Kidney (tissue), 14 donors: ENCODE data around the gene E2F7. TPM values are rescaled to one million over a fixed set of nuclear protein-coding genes. Genes with fewer than 3 reads are reported as not detected.
"Not testable (repeated sequence)": the region's sequence is repeated elsewhere in the genome, so short reads cannot be mapped to it uniquely, and the experiment has no call there.

Source experiments
- DNase-seq, 5 donors: peaks; one replicate each; pipeline ENCODE4 v3.0.0-alpha.2; 2013 to 2020
- FAIRE-seq: peaks from 2 replicates; lab custom pipeline; 2012; peaks lifted over from hg19 to GRCh38; lab: Jason Lieb, UNC
- H3K27ac ChIP-seq, 2 donors: one replicate each; pipeline ENCODE4 v1.7.0; 2013; ENCODE audit warnings: low read depth in 2 of 2, low read length in 2 of 2, inconsistent platforms in 1 of 2
- H3K27me3 ChIP-seq: one replicate; pipeline ENCODE4 v1.7.1; 2013; ENCODE audit warnings: low read length, inconsistent platforms; ENCODE audit not compliant: control insufficient read depth, insufficient read depth
- H3K36me3 ChIP-seq, 3 donors: one replicate each; pipeline versions ENCODE4 v1.7.0 to v1.7.1; 2013; ENCODE audit warnings: low read length in 3 of 3, control low read depth in 1 of 3, inconsistent platforms in 1 of 3; ENCODE audit not compliant: insufficient read depth in 3 of 3, control insufficient read depth in 2 of 3
- H3K4me1 ChIP-seq, 3 donors: one replicate each; pipeline versions ENCODE4 v1.7.0 to v1.7.1; 2013; ENCODE audit warnings: low read length in 3 of 3, inconsistent platforms in 1 of 3, low read depth in 1 of 3; ENCODE audit not compliant: control insufficient read depth in 2 of 3, insufficient read depth in 2 of 3
- H3K4me3 ChIP-seq, 3 donors: one replicate each; pipeline versions ENCODE4 v1.7.0 to v1.8.1; 2013; ENCODE audit warnings: low read length in 3 of 3, control low read depth in 1 of 3, inconsistent platforms in 1 of 3
- H3K9ac ChIP-seq, 3 donors: one replicate each; pipeline versions ENCODE4 v1.7.0 to v1.7.1; 2013; ENCODE audit warnings: low read length in 3 of 3, control low read depth in 1 of 3, inconsistent platforms in 1 of 3
- H3K9me3 ChIP-seq, 3 donors: one replicate each; pipeline versions ENCODE4 v1.7.0 to v1.7.1; 2013; ENCODE audit warnings: low read length in 3 of 3, control low read depth in 1 of 3, inconsistent platforms in 1 of 3; ENCODE audit not compliant: control insufficient read depth in 2 of 3, insufficient read depth in 1 of 3
- CTCF ChIP-seq: IDR thresholded peaks from 3 replicates; pipeline ENCODE4 v1.5.1; 2012; ENCODE audit warnings: mild to moderate bottlenecking, moderate library complexity, borderline replicate concordance; ENCODE audit not compliant: insufficient read depth; ENCODE audit errors: extremely low read depth
- intact Hi-C: fragments of 100-400 bp; cut with DNase I; formaldehyde crosslinking; loops from one replicate; pipeline ENCODE4 v1.11.1; 2022
- polyA plus RNA-seq: library from polyadenylated mRNA; stranded (reverse); fragments of 350-450 nt; fragmentation: Illumina TruSeq; extraction: RNeasy Lipid Tissue Mini Kit (QIAGEN cat#74804); gene quantifications from one replicate; pipeline ENCODE4 v1.2.3, GENCODE V29; 2014; ENCODE audit warnings: low read depth, low replicate concordance; ENCODE audit not compliant: insufficient read depth
- total RNA-seq: library from RNA; stranded (reverse); fragmentation: NEBNext Ultra II Directional; extraction: Animal tissue kit (Norgen Biotek cat#: 25700); gene quantifications from one replicate; pipeline ENCODE4 v1.2.1, GENCODE V29; 2021
- donor health status: control.
- donor health status: control.
- donor health status: control.
- donor health status: control.
- donor health status: control.
- donor health status: DM: yes; HTN: yes; CAD: no.
- donor health status: Normal renal cell carcinoma (clear cell type).

The E2F7 gene
- total and polyA plus RNA-seq, 2 donors from 2014 or later = 0.28 TPM; not detected in 1

GRCh38 chr12:77078231-77078630 lies 12.9 kb upstream of the E2F7 start:
- no peak overlapping the region for H3K9ac ChIP-seq
- no peaks in the 10 kb centered on the region for H3K9me3 ChIP-seq
- H3K27me3 ChIP-seq = no peaks in the 10 kb centered on the region
- intact Hi-C loops = no loop called here
- no peak for TF ChIP-seq CTCF
- DNase-seq (no peak), FAIRE-seq (no peak)
- no peaks in the 10 kb centered on the region for H3K4me1 ChIP-seq
- no peak overlapping the region for H3K4me3 ChIP-seq
- H3K36me3 ChIP-seq = no peaks in the 10 kb centered on the region
- H3K27ac ChIP-seq = no peak overlapping the region

GRCh38 chr12:77076886-77077285 lies 11.5 kb upstream of the E2F7 start:
- H3K27me3 ChIP-seq = no peaks in the 10 kb centered on the region
- no peaks in the 10 kb centered on the region for H3K4me1 ChIP-seq
- FAIRE-seq (no peak), DNase-seq (no peak)
- no peak for TF ChIP-seq CTCF
- H3K4me3 ChIP-seq = no peak overlapping the region
- H3K36me3 ChIP-seq = no peaks in the 10 kb centered on the region
- no peak overlapping the region for H3K27ac ChIP-seq
- no peaks in the 10 kb centered on the region for H3K9me3 ChIP-seq
- H3K9ac ChIP-seq = no peak overlapping the region
- intact Hi-C loops = no loop called here

DNA sequence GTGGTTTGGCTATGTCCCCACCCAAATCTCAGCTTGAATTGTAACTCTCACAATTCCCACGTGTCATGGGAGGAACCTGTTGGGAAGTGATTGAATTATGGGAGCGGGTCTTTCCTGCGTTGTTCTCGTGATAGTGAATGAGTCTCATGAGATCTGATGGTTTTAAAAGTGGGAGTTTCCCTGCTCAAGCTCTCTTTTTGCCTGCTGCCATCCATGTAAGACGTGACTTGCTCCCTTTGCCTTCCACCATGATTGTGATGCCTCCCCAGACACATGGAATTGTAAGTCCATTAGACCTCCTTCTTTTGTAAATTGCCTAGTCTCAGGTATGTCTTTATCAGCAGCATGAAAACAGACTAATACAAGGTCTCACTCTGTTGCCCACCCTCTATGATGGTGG lies 8.5 kb upstream of the E2F7 start:
- H3K27ac ChIP-seq, intact Hi-C loops, H3K4me1 ChIP-seq, DNase-seq, FAIRE-seq, H3K9me3 ChIP-seq, H3K4me3 ChIP-seq, H3K9ac ChIP-seq, H3K27me3 ChIP-seq, H3K36me3 ChIP-seq: not testable (repeated sequence)

DNA sequence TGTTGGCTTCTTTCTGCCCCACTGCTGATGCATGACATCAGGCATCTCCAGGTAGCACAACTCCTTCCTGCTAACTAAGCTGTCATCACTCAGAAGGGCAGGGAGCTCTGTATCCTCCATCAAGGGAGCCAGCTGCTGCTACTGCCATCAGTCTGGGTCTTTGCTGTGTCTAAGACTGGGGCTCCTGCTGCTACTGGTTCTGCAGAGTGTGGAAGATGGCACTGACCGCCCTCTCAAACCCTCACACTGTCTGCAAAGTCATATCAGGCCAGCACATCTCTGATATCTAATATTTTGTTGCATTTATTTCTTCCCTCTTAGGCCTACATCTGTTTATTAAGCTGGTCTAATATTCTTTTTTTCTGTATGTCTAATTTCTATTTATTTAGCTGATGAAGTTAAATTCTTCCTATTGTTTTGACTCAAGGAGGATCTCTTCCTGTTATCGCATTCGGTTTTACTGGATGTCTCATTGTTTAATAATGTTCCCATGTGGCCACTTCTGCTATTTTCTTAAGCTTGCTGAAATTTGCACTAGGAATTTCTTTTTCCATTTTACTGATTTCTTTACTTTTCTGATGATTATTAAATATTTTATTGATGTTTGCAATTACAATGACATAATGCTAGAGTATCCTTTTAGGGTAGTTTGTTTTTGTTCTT lies 7.6 kb upstream of the E2F7 start:
- DNase-seq (no peak), FAIRE-seq (no peak)
- no peaks in the 10 kb centered on the region for H3K36me3 ChIP-seq
- TF ChIP-seq CTCF = no peak
- intact Hi-C loops = no loop called here
- no peaks in the 10 kb centered on the region for H3K27me3 ChIP-seq
- no peak overlapping the region for H3K27ac ChIP-seq
- H3K4me3 ChIP-seq = no peak overlapping the region
- H3K4me1 ChIP-seq = no peaks in the 10 kb centered on the region
- no peak overlapping the region for H3K9ac ChIP-seq
- no peaks in the 10 kb centered on the region for H3K9me3 ChIP-seq
